Astrocyte (in vitro differentiated cells and primary cell): Measurements from ENCODE around the gene DUSP15. TPM values are rescaled to one million over a fixed set of nuclear protein-coding genes. Genes with fewer than 3 reads are reported as not detected.

Source experiments
- DNase-seq: peaks from one replicate; pipeline ENCODE4 v3.0.0-alpha.2; 2010; ENCODE audit warnings: low read depth
- FAIRE-seq: peaks from 2 replicates; lab custom pipeline; 2011; peaks lifted over from hg19 to GRCh38; lab: Jason Lieb, UNC
- H2AFZ ChIP-seq: 2 replicates; pipeline ENCODE4 v1.6.0; 2012; ENCODE audit warnings: low read depth, low read length, inconsistent platforms
- H3K27ac ChIP-seq: 2 replicates; pipeline ENCODE4 v1.5.1; 2011; ENCODE audit warnings: low read depth, low read length, inconsistent platforms
- H3K27me3 ChIP-seq: 2 replicates; pipeline ENCODE4 v1.6.0; 2011; ENCODE audit warnings: low read length, inconsistent platforms; ENCODE audit not compliant: insufficient read depth
- H3K36me3 ChIP-seq: 2 replicates; pipeline ENCODE4 v1.5.1; 2011; ENCODE audit warnings: low read length, inconsistent platforms; ENCODE audit not compliant: insufficient read depth
- H3K4me1 ChIP-seq: 2 replicates; pipeline ENCODE4 v1.5.1; 2011; ENCODE audit warnings: low read length, inconsistent platforms; ENCODE audit not compliant: insufficient read depth
- H3K4me2 ChIP-seq: 2 replicates; pipeline ENCODE4 v1.6.0; 2012; ENCODE audit warnings: low read length, inconsistent platforms
- H3K4me3 ChIP-seq: 2 replicates; pipeline ENCODE4 v1.5.1; 2011; ENCODE audit warnings: low read depth, mild to moderate bottlenecking, low read length, inconsistent platforms; ENCODE audit not compliant: insufficient read depth
- H3K79me2 ChIP-seq: 2 replicates; pipeline ENCODE4 v1.6.0; 2012; ENCODE audit warnings: mild to moderate bottlenecking, low read length, inconsistent platforms; ENCODE audit not compliant: insufficient read depth
- H3K9ac ChIP-seq: 2 replicates; pipeline ENCODE4 v1.6.0; 2012; ENCODE audit warnings: mild to moderate bottlenecking, low read length, inconsistent platforms
- H3K9me3 ChIP-seq: 2 replicates; pipeline ENCODE4 v1.5.1; 2012; ENCODE audit warnings: low read depth, mild to moderate bottlenecking, low read length, inconsistent platforms; ENCODE audit not compliant: insufficient read depth
- H4K20me1 ChIP-seq: 2 replicates; pipeline ENCODE4 v1.6.0; 2012; ENCODE audit warnings: low read length, inconsistent platforms; ENCODE audit not compliant: insufficient read depth
- H3K27ac Mint-ChIP-seq: one replicate; pipeline ENCODE4 v1.8.0; 2021; ENCODE audit warnings: mild to moderate bottlenecking, mixed read lengths; ENCODE audit not compliant: unreplicated experiment
- H3K27me3 Mint-ChIP-seq: one replicate; pipeline ENCODE4 v1.8.0; 2021; ENCODE audit warnings: low read depth, mixed read lengths; ENCODE audit not compliant: unreplicated experiment
- H3K36me3 Mint-ChIP-seq: one replicate; pipeline ENCODE4 v1.8.0; 2021; ENCODE audit warnings: low read depth, mixed read lengths; ENCODE audit not compliant: unreplicated experiment
- H3K4me1 Mint-ChIP-seq: one replicate; pipeline ENCODE4 v1.8.0; 2021; ENCODE audit warnings: low read depth, mixed read lengths; ENCODE audit not compliant: unreplicated experiment
- H3K4me3 Mint-ChIP-seq: one replicate; pipeline ENCODE4 v1.8.0; 2021; ENCODE audit warnings: mild to moderate bottlenecking, moderate library complexity, mixed read lengths; ENCODE audit not compliant: unreplicated experiment
- H3K9me3 Mint-ChIP-seq: one replicate; pipeline ENCODE4 v1.8.0; 2021; ENCODE audit warnings: mild to moderate bottlenecking, mixed read lengths; ENCODE audit not compliant: unreplicated experiment
- EZH2 ChIP-seq: IDR thresholded peaks from 2 replicates; pipeline ENCODE4 v1.6.1; 2012; ENCODE audit warnings: mild to moderate bottlenecking, low read length, inconsistent platforms; ENCODE audit not compliant: insufficient read depth
- total RNA-seq: library from RNA; stranded (reverse); gene quantifications from 2 replicates; pipeline ENCODE4 v1.2.1, GENCODE V29; 2021
- TF ChIP-seq, protein P1 (sequence below): IDR thresholded peaks from 2 replicates; pipeline ENCODE4 v1.5.1; 2011; ENCODE audit warnings: low read depth, mild to moderate bottlenecking, inconsistent platforms, low read length, moderate library complexity; ENCODE audit not compliant: insufficient read depth

Gene DUSP15
- total RNA-seq, 1 donor from 2014 or later, result 1.2 TPM

- H3K4me3 Mint-ChIP-seq, result peak overlapping the region; percentile 43
- peaks cover 62% of the 10 kb centered on the region for H3K27me3 ChIP-seq
These were observed 10.9 kb downstream of the DUSP15 start for GRCh38 chr20:31859266-31859997.

DNA sequence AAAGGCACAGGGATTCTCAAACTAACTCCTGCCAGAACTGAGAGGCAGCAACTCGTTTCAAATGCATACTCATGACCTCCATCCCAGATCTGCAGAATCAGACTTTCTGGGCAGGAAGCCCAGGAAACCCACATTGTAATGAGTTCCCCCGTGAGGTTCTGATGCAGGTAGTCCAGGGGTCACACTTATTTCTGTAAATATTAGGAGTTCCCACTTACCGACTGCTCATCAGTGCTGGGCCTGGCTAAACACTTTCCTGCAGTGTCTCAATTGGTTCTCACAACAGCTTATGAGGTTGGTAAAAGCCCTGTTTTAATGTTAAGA is 11.6 kb downstream of the DUSP15 start:
- H3K9ac ChIP-seq, result no peak overlapping the region
- H3K36me3 Mint-ChIP-seq, result no peaks in the 10 kb centered on the region
- DNase-seq, result no peak
- H3K27ac ChIP-seq, result no peak overlapping the region
- H3K79me2 ChIP-seq, result no peaks in the 10 kb centered on the region
- no peak for FAIRE-seq
- H3K27me3 Mint-ChIP-seq, result peaks cover 36% of the 10 kb centered on the region
- no peak overlapping the region for H3K4me3 Mint-ChIP-seq
- H3K4me2 ChIP-seq, result no peak overlapping the region
- no peaks in the 10 kb centered on the region for H3K9me3 ChIP-seq
- H4K20me1 ChIP-seq, result no peaks in the 10 kb centered on the region
- peaks cover 7% of the 10 kb centered on the region for H3K4me1 ChIP-seq
- TF ChIP-seq, protein P1, sequence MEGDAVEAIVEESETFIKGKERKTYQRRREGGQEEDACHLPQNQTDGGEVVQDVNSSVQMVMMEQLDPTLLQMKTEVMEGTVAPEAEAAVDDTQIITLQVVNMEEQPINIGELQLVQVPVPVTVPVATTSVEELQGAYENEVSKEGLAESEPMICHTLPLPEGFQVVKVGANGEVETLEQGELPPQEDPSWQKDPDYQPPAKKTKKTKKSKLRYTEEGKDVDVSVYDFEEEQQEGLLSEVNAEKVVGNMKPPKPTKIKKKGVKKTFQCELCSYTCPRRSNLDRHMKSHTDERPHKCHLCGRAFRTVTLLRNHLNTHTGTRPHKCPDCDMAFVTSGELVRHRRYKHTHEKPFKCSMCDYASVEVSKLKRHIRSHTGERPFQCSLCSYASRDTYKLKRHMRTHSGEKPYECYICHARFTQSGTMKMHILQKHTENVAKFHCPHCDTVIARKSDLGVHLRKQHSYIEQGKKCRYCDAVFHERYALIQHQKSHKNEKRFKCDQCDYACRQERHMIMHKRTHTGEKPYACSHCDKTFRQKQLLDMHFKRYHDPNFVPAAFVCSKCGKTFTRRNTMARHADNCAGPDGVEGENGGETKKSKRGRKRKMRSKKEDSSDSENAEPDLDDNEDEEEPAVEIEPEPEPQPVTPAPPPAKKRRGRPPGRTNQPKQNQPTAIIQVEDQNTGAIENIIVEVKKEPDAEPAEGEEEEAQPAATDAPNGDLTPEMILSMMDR, result no peak
- no peak for TF ChIP-seq EZH2
- no peak overlapping the region for H3K27ac Mint-ChIP-seq
- no peaks in the 10 kb centered on the region for H3K36me3 ChIP-seq
- no peak overlapping the region for H3K4me3 ChIP-seq
- no peak overlapping the region for H2AFZ ChIP-seq
- H3K27me3 ChIP-seq, result peaks cover 69% of the 10 kb centered on the region
- H3K4me1 Mint-ChIP-seq, result no peaks in the 10 kb centered on the region
- peaks cover 2% of the 10 kb centered on the region for H3K9me3 Mint-ChIP-seq

More at GRCh38 chr20:31859266-31859997, 10.9 kb downstream of the DUSP15 start:
- no peaks in the 10 kb centered on the region for H3K9me3 ChIP-seq
- H2AFZ ChIP-seq, result no peak overlapping the region
- peaks cover 40% of the 10 kb centered on the region for H3K27me3 Mint-ChIP-seq
- no peak overlapping the region for H3K27ac ChIP-seq
- H3K4me1 Mint-ChIP-seq, result no peaks in the 10 kb centered on the region
- H4K20me1 ChIP-seq, result no peaks in the 10 kb centered on the region
- no peak overlapping the region for H3K4me3 ChIP-seq
- peaks cover 7% of the 10 kb centered on the region for H3K4me1 ChIP-seq
- TF ChIP-seq, protein P1, result no peak
- no peak for TF ChIP-seq EZH2
- peaks cover 2% of the 10 kb centered on the region for H3K9me3 Mint-ChIP-seq
- H3K4me2 ChIP-seq, result no peak overlapping the region
- H3K27ac Mint-ChIP-seq, result no peak overlapping the region
- no peaks in the 10 kb centered on the region for H3K36me3 ChIP-seq
- H3K79me2 ChIP-seq, result no peaks in the 10 kb centered on the region
- H3K9ac ChIP-seq, result no peak overlapping the region
- FAIRE-seq (no peak), DNase-seq (no peak)
- peaks cover 2% of the 10 kb centered on the region for H3K36me3 Mint-ChIP-seq
